Renal pelvis (tissue), 4 donors: Measurements from ENCODE around the gene CENPS. TPM values are rescaled to one million over a fixed set of nuclear protein-coding genes. Genes with fewer than 3 reads are reported as not detected.
"Not testable (repeated sequence)": the region's sequence is repeated elsewhere in the genome, so short reads cannot be mapped to it uniquely, and the experiment has no call there.

ENCODE experiments used
- DNase-seq: peaks from one replicate; pipeline ENCODE4 v3.0.0-alpha.2; 2013
- polyA plus RNA-seq, 3 donors: library from polyadenylated mRNA; unstranded; fragments of 120-200 nt; gene quantifications; one replicate each; pipeline ENCODE4 v1.2.1, GENCODE V29; 2013; ENCODE audit not compliant: insufficient read length in 3 of 3

The CENPS gene
- polyA plus RNA-seq, 3 donors, result 35.7 to 38.8 (median 36.2) TPM

DNA sequence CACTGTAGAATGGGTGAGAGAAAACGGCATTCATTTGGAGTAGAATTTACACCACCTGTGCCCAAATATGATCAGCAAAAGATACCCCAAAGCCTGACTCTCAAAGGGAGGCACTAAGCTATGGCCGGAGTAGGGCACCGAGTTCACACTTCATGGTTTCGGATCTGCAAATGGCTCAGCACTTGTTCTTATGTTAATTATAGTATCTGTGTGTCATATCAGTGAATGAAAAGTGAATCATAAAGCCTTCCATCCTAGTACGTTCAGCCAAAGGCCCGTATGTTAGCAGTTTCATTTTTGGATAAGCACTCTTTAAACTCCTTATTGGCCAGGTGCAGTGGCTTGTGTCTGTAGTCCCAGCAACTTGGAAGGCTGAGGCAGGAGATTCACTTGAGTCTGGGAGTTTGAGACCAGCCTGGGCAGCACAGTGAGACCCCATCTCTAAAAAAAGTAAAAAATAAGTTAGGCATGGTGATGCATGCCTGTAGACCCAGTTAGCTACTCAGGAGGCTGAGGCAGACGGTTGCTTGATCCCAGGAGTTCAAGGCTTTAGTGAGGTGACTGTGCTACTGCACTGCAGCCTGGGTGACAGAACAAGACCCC is 14.7 kb downstream of the CENPS start:
- DNase-seq, result no peak

DNA sequence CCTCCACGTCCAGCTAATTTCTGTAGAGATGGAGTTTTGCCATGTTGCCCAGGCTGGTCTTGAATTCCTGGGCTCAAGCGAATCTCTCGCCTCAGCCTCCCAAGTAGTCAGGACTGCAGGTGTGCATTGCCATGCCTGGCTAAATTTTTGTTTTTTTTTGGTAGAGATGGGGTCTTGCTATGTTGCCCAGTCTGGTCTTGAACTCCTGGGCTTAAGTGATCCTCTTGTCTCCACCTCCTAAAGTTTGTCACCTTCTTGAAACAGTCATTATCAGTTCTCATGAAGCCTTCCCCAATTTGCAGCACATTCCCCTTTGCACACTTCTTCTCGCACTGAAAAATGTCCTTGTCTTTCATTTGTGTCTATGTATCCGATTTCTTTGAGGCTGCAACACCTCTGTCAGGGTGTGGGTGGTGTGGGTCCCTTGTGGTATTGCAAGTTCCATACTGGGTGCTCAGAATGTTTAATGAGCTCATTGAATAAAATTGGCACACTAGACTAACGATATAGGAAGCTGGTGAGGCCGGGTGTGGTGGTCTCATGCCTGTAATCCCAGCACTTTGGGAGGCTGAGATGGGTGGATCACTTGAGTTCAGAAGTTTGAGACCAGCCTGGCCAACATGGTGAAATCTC is 16.7 kb downstream of the CENPS start:
- DNase-seq, result no peak

DNA sequence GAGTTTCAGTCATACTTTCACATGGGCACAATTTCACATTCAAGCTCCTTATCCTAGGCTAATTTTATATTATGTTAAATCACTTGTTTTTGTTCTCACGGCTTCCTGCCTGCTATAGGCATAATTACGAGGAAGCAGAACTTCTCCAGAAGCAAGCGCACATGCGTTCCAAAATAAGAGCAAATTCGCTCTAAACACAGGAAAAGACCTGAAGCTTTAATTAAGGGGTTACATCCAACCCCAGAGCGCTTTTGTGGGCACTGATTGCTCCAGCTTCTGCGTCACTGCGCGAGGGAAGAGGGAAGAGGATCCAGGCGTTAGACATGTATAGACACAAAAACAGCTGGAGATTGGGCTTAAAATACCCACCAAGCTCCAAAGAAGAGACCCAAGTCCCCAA is 19.5 kb downstream of the CENPS start, which contains the start of gene CORT:
Gene CORT, plus strand, starts transcription at position 281 of the 400 bp plus-strand sequence. CDS start 193 bp downstream, outside the sequence.
- DNase-seq, result no peak

DNA sequence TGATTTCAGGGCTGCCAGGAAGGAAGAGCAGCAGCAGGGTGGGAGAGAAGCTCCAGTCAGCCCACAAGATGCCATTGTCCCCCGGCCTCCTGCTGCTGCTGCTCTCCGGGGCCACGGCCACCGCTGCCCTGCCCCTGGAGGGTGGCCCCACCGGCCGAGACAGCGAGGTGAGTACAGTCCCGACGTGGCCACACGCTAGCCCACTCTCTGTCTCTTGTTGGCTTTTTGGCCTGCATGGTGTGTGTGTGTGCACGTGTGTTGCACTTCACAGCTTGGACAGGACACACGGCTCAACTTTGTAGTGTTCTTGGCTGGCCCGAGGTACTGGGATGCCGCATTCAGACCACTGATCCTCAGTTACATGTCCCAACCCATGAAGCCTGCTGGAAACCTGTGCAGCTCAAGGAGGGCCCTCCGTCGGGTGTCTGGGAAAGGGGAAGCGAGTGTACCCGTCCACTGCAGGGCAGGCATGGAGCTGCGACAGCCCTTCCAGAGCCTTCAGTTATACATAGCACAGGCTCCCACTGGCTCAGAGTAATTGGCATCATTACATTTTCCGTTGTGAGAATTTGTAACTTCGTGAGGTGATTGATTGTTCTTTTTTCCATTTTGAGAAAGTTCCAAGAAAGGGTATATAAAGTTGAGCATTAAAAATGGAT is 20.1 kb downstream of the CENPS start:
- no peak for DNase-seq

DNA sequence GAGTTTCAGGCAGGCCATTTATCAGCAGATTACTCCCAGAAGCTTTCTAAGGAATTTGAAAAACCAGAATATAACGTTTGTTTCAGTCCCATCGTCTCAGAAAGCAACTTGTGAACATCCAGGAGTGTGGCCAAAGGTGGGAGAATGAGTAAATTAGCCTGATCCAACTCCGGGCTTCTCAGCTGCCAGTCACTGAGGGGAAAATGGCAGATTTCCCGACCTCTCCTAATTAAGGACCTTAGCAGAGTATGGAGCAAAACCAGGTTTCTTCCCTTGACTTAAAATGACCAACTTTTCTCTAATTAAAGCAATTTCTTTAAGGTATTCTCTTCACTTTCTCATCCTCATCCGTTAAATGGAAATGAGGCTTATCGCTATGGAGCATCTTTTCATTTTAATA is 20.6 kb downstream of the CENPS start:
- no peak for DNase-seq

DNA sequence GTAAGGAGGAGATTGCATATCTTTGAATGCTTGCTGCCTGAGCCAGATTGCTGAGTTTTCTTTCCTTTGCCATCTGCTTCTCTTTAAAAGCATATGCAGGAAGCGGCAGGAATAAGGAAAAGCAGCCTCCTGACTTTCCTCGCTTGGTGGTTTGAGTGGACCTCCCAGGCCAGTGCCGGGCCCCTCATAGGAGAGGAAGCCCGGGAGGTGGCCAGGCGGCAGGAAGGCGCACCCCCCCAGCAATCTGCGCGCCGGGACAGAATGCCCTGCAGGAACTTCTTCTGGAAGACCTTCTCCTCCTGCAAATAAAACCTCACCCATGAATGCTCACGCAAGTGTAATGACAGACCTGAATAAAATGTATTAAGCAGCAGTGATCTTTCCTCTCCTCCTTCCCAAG is 21.1 kb downstream of the CENPS start:
- DNase-seq, result no peak

DNA sequence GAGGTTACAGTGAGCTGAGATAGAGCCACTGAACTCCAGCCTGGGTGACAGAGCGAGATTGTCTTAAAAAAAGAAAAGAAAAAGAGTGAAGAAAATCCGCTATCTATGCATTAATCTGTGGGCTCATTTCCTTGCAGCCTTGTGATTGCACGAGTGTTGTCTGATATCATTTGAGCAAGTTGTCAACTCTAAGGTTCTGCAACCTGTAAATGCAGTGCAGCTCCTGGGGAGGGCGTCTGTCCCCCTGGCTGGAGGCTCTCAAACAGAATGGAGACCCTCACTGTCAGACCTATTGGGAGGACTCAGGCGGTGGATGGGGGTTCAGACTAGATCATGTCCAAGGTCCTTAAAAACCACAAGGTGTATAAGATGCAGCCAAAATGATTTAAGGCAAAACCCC is 25.8 kb downstream of the CENPS start:
- DNase-seq, result no peak

DNA sequence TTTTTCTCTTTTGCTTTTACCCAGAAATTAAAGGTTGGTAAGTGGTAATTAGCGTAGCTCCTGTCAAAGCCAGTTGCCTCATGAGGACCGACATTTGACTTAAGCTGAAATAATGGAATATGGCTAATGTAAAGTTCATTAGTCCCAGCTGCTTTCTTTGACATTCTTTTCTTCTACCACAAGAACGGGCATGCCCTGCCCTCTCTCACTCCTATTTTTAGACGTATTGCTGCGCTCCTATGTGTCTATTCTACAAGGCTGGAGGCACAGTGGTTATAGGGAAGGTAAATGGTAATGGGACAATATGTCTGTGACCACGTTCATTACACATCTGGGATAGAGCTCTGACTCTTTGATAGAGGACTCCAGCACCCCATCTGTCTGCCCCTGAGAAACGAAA is 26.4 kb downstream of the CENPS start:
- no peak for DNase-seq

DNA sequence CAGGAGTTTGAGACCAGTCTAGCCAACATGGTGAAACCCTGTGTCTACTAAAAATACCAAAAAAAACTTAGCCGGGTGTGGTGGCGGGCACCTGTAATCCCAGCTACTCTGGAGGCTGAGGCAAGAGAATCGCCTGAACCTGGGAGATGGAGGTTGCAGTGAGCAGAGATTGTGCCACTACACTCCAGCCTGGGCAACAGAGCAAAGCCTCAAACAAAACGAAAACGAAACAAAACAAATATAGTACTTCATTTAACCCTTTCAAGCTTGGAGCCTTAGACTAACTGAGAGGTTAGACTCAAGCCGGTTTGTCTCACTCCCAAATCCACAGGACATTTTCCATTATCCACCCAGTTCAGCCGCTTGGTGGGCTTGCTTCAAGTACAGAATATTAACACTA is 27.2 kb downstream of the CENPS start:
- DNase-seq, result not testable (repeated sequence)

DNA sequence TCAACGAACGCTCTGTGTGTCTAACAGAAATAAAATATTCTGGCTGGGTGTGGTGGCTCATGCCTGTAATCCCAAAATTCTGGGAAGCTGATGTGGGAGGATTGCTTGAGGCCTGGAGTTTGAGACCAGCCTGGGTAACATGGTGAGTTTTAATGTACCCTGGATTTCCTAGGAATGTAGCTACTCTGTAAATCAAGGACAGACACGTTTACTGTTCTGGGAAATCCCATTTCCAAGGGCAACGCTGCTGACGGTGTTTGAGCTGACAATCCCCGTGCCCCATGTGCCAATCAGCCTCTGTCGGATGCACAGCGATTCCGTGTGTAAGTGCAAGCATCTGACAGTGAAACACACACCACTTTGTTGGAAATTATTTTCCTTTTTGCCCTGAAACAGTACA is 27.6 kb downstream of the CENPS start:
- DNase-seq, result no peak

DNA sequence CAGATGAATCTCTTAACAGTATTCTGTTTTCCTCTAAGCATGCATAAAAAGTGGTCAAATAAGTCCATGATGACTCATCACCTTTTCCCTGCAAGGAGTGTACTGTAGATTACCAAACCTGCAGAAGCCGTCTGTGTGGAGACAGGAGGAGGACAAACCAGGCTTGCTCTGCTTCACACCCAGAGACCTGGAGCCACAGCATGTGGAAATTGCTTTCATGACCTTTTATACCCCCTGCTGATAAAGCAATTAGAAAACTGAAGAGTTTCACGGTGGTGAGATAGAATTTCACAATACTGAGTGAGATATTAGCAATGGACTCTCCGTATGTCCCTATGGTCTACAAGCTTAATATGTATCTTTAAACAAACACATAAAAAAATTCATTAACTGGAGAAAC is 29.0 kb downstream of the CENPS start:
- no peak for DNase-seq

DNA sequence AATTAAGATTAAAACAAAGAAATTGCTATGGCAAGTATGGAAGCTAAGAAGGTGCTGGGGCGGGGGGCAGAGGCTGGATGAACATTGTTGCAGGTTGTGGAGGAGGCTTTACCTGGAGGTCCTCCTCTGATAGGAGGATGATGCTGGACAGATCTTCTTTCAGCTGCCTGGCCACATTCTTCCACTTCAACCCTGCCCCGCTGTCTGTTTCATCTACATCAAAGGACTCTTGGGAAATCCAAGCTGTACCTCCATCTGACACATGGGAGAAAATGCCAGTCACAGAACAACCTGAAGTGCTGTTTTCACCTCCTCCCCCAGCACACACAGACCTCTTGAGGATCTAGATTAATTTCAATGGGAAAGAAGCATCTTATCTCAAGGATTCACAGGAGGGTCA is 36.8 kb downstream of the CENPS start:
- no peak for DNase-seq

DNA sequence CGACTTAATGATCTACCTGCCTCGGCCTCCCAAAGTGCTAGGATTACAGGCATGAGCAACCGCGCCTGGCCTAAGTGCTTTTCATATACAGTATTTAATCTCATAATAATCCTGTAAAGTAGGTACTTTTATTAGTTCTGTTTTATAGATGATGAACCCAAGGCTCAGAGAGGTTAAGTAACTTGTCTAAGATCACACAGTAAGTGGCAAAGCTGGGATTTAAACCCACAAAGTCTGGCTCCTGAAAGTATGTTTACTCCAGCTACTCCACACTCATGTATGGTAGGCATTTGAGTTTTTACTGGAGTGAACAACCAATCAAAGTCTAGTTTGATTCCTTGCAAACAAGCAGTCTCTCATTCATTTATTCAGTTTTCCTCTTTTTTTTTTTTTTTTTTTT is 39.8 kb downstream of the CENPS start:
- DNase-seq, result no peak

DNA sequence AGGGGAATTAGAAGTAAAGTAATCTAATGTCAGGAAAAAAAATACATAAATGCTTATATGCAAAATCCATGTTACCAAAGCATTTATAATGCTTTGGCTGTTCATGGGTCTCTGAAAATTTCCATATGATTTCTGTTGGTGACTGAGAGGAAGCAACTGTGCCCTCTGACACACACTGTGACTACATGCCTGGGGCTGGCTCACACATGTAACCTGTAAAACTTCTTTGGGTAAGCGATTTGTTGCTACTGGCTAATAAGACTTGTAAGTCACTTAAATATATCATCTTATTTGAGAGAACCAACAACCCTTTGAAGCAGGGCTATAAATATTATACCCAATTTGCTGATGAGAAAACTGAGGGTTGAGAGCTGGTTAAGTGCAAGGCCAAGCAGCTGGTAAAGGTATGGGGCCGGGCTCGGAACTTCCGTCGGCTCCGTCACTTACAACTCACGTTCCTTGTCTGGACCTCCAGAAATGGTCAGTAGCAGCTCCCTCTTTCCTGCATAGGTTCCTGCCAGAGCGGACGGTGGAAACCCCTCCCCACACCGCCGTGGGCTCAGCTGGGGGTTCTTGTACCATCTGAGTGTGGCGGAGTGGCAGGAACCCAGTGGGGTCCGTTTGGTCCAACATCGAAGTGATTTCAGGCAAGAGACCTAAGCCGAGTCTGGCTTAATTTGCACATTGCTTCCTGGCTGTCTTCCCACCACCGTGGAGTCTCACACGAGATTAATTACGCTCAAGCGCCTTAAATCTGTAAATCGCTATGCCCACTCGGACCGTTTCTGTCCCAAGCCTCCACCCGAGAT is 41.4 kb downstream of the CENPS start:
- peak; percentile 21 for DNase-seq

DNA sequence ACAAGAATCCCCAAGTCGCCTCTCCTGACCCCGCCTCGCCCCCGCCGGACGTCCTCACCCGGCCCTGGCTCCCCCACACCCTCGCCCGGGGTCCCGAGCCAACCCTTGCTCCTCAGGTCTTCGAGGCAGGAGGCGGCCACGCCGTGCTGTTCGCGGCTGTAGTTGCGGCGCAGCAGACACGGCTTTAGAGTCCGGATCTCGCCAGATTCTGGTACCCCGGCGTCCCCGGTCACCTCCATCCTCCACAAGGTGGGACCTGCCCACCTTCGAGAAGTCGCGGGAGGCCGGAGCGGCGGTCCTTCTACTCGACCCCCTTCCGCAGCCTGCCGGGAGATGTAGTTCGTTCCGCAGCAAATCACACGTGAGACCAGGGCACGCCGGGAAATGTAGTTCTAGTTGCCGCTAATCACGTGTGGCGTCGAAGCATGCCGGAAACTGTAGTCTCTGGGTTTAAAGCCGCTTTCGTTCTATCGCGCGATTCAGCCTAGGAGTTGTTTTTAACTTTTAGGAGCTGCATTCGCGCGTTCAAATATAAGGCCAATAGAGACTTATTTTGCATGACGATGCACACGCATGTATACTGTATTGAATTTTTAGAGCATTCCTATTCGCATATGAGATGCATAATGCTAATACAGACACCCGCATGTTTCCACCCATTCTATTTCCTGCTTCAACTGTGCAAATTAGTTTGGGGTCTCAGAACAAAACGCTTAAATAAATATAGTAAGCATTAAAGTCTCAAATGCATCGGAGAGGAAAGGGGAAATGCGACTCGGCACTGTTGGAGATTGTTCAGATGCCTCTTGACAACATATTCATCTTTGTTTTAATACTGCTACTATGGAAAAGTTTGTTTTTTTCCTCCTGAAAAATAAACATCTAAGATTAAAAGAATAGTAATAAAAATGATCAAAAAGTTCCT is 42.2 kb downstream of the CENPS start, which contains the start of gene DFFA:
Gene DFFA, minus strand, starts transcription at position 310 of the 925 bp plus-strand sequence. Its CDS starts 71 bp downstream, at position 239.
- peak; percentile 97 for DNase-seq

DNA sequence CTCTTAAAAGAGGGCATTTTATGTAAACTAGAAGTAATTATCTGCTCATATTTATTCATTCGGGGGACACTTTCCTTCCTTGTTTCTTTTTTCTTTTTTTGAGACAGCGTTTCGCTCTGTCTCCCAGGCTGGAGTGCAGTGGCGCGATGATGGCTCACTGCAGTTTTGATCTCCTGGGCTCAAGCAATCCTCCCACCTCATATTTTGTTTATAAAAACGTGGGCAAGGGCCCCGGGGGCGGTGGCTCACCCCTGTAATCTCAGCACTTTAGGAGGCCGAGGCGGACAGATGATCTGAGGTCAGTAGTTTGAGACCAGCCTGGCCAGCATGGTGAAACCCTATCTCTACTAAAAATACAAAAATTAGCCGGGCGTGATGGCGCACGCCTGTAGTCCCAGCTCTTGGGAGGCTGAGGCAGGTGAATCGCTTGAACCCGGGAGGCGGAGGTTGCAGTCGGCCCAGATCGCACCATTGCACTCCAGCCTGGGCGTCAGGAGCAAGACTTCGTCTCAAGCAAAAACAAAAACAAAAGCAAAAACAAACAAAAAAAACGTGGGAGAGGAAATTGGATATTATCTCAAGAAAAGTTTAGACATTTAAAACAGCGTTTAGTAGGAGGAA is 43.0 kb downstream of the CENPS start:
- peak; percentile 30 for DNase-seq

DNA sequence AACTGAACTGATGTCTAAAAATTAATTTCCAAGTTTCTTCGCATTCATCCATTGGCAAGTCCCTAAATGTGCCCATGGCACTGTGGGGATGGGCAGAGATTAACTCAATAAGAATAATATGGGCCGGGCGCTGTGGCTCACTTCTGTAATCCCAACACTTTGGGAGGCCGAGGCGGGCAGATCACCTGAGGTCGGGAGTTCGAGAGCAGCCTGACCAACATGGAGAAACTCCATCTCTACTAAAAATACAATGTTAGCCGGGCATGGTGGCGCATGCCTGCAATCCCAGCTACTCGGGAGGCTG is 44.0 kb downstream of the CENPS start:
- DNase-seq, result not testable (repeated sequence)

DNA sequence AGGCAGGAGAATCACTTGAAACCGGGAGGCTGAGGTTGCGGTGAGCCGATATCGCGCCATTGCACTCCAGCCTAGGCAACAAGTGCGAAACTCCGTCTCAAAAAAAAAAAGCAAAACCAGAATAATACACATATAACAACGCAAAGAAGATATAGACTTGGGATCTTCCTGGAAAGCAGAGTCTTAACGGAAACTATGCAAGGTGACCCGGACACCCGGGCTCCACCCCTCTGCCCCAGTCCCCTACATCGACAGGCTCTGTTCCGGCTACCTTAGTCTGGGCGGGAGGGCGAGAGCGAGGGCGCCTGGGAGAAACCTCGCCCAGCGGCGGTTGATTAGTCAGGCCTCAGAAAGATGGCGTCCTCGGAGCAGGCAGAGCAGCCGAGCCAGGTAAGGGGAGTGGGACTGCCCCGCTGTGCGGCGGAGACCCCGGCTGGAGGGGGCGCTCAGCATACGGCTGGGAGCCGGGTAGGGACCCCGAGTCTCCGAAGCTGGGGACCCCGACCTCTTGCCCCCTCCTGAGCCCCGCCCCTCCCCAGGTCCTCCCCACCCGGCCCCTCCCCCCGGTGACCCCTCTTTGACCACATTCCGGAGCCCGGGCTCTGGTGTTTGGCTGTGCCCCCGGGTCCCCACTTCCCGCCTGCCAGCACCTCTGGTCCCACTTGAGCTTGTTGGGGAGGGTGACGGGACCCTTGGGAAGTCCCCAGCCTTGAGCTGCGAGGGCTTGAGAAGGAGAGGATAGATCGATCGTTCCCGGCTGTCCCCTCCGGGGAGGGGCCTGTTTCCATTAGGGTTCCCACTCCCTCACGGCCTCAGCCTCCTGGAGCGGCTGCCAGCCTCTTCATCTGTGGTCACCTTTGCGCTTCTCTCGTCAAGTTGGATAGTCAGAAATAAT is 44.6 kb downstream of the CENPS start, which contains the start of gene PEX14:
Gene PEX14, plus strand, starts transcription at position 338 of the 895 bp plus-strand sequence. Its CDS starts 17 bp downstream, at position 355.
- DNase-seq, result peak; percentile 90

DNA sequence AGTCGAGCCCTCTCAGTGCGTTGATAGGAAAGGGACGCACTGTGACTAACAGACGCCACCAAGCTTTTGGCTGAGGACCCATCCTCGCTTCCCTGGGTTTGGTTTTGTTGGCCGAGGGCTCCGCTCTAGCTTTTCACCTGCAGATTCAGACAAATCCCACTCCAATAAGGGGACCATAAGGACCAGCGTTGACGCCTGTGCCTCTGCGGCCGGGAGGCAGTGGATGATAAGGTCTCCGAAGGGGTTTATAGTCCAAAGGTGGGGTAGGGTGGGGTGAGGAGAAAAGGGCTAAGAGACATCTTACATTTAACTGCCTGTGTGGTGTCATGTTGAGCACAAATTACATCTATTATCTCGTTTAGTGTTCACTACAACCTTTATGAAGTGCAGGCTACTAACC is 45.3 kb downstream of the CENPS start:
- DNase-seq, result no peak

DNA sequence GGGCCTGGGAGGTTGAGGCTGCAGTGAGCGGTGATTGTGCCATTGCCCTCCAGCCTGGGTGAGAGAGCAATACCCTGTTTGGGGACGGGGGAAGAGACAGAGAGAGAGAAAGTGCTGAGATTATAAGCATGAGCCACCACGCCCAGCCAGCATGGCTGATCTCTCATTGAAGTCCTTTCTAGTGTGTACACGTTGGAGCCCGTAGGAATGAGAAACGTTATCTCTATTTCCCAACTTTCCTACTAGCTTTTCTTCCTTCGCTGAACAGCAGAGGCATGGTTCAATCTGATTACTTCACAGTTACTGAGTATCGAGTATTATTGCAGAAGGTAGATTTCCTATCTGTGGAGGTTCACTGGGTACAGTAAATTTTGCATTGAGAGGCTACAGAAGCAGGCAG is 49.1 kb downstream of the CENPS start:
- DNase-seq, result no peak
